GM12878 (cell line): ENCODE data around the gene TKT.

Experiments used
- CTCF ChIP-seq, 3 experiments: IDR thresholded peaks in 2 of 3; conservative IDR thresholded peaks in 1 of 3; 2 replicates each; pipeline ENCODE4 v1.5.1; 2011; ENCODE audit warnings: low read depth in 3 of 3, low read length in 3 of 3, mild to moderate bottlenecking in 3 of 3, control low read depth in 2 of 3, moderate library complexity in 2 of 3, inconsistent platforms in 1 of 3, mixed read lengths in 1 of 3; ENCODE audit not compliant: control insufficient read depth in 2 of 3, insufficient read depth in 1 of 3; ENCODE audit errors: extremely low read depth in 1 of 3
- HDAC2 ChIP-seq: fragments of 200-600 bp; sonication (generic); IDR thresholded peaks from 2 replicates; pipeline ENCODE4 v1.6.1; 2017
- HDAC6 ChIP-seq: fragments of 200-600 bp; sonication (generic); IDR thresholded peaks from one replicate; pipeline ENCODE4 v1.8.0; 2017; ENCODE audit warnings: antibody characterized with exemption; ENCODE audit not compliant: unreplicated experiment
- POLR2A ChIP-seq: IDR thresholded peaks from 2 replicates; pipeline ENCODE4 v1.6.1; 2011; ENCODE audit warnings: low read depth, mild to moderate bottlenecking, low read length

DNA sequence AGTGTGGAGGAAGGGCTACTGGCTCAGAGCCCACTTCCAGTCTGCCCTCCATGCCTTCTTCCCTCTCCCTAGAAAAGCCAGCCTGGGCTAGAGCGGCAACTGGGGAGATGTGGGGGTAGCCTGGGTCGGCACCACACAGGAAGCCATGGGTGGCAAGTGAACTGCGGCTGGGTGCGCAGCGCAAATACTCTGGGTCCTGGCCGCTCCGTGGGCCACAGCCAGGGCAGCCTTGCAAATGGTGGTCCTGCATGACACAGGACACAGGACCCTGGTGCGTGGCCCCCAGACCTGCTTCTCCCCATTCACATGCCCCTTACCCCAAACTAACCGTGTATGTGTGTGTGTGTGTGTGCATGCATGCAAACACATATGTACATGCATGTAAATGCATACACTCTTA lies 69.1 kb downstream of the TKT start:
- TF ChIP-seq HDAC6 (no peak), POLR2A (peak; percentile 4; the same call in 1 of the 2 replicates), CTCF (IDR thresholded peaks at IDR 0.05 in 2 of 3, conservative IDR thresholded peaks at IDR 0.05 in 1 of 3; ENCODE audit: control insufficient read depth in 2 of 3, extremely low read depth in 1 of 3, insufficient read depth in 1 of 3, low read depth in 3 of 3, low read length in 3 of 3) (no peak), HDAC2 (no peak)
